CD4-positive, alpha-beta memory T cell (primary cell): ENCODE measurements around the gene MGME1. TPM values are rescaled to one million over a fixed set of nuclear protein-coding genes. Genes with fewer than 3 reads are reported as not detected.
A peak's percentile ranks its signal among the peaks of the same experiment; 100 is the strongest.

Experiments
- CTCF ChIA-PET: fragments of 350-600 bp; sonication (Branson Sonifier 250); formaldehyde crosslinking; loops from one replicate; lab custom pipeline; 2021; ENCODE audit warnings: inconsistent platforms; ENCODE audit not compliant: partially characterized antibody; lab: Charles Lee
- POLR2A ChIA-PET: fragments of 350-600 bp; sonication (Branson Sonifier 250); formaldehyde crosslinking; loops from one replicate; lab custom pipeline; 2021; ENCODE audit not compliant: partially characterized antibody; lab: Charles Lee
- DNase-seq, 5 donors: peaks; one replicate each; pipeline versions ENCODE4 v3.0.0 to v3.0.0-alpha.2; 2020 to 2022; ENCODE audit warnings: mixed read lengths in 1 of 5
- H3K27ac ChIP-seq: one replicate; pipeline ENCODE4 v1.7.0; 2013; ENCODE audit warnings: low read depth, low read length
- H3K27me3 ChIP-seq: 2 replicates; pipeline ENCODE4 v1.7.0; 2013; ENCODE audit warnings: mild to moderate bottlenecking, low read length, moderate library complexity; ENCODE audit not compliant: insufficient read depth
- H3K36me3 ChIP-seq: 2 replicates; pipeline ENCODE4 v1.7.0; 2013; ENCODE audit warnings: mild to moderate bottlenecking, low read length, moderate library complexity; ENCODE audit not compliant: insufficient read depth
- H3K4me1 ChIP-seq: 2 replicates; pipeline ENCODE4 v1.7.0; 2013; ENCODE audit warnings: mild to moderate bottlenecking, low read length, moderate library complexity; ENCODE audit not compliant: insufficient read depth
- H3K4me3 ChIP-seq, 2 donors: one replicate each; pipeline ENCODE4 v1.7.0; 2013; ENCODE audit warnings: low read length in 2 of 2, mild to moderate bottlenecking in 1 of 2
- H3K9me3 ChIP-seq, 2 donors: one replicate each; pipeline ENCODE4 v1.7.0; 2013; ENCODE audit warnings: low read length in 2 of 2, control low read depth in 1 of 2; ENCODE audit not compliant: control insufficient read depth in 1 of 2
- H3K27ac Mint-ChIP-seq, 7 donors: one replicate each; pipeline ENCODE4 v1.8.0; 2020 to 2021; ENCODE audit warnings: mixed read lengths in 7 of 7, mild to moderate bottlenecking in 6 of 7, inconsistent platforms in 3 of 7, moderate library complexity in 3 of 7
- H3K27me3 Mint-ChIP-seq, 2 donors: one replicate each; pipeline ENCODE4 v1.8.0; 2020 to 2021; ENCODE audit warnings: mixed read lengths in 2 of 2
- H3K36me3 Mint-ChIP-seq, 2 donors: one replicate each; pipeline ENCODE4 v1.8.0; 2020 to 2021; ENCODE audit warnings: mixed read lengths in 2 of 2, inconsistent platforms in 1 of 2, mild to moderate bottlenecking in 1 of 2
- H3K4me1 Mint-ChIP-seq, 4 donors: one replicate each; pipeline ENCODE4 v1.8.0; 2020 to 2021; ENCODE audit warnings: mixed read lengths in 4 of 4, mild to moderate bottlenecking in 1 of 4
- H3K4me3 Mint-ChIP-seq, 8 donors: one replicate each; pipeline ENCODE4 v1.8.0; 2020 to 2021; ENCODE audit warnings: mixed read lengths in 8 of 8, mild to moderate bottlenecking in 7 of 8, moderate library complexity in 6 of 8, inconsistent platforms in 3 of 8
- H3K9me3 Mint-ChIP-seq, 8 donors: one replicate each; pipeline ENCODE4 v1.8.0; 2020 to 2021; ENCODE audit warnings: mixed read lengths in 8 of 8, mild to moderate bottlenecking in 5 of 8, inconsistent platforms in 3 of 8, moderate library complexity in 1 of 8
- intact Hi-C: fragments of 100-400 bp; cut with micrococcal nuclease; formaldehyde crosslinking; loops from one replicate; pipeline ENCODE4 v1.15.1; 2023
- polyA plus RNA-seq, 2 donors: library from polyadenylated mRNA; unstranded; fragments of 300-500 nt; fragmentation: Illumina TruSeq; gene quantifications; one replicate each; pipeline ENCODE4 v1.2.3, GENCODE V29; 2021
- total RNA-seq, 2 experiments: library from RNA; stranded (reverse); gene quantifications; one replicate each; pipeline ENCODE4 v1.2.3, GENCODE V29; 2021

MGME1 gene
- total and polyA plus RNA-seq, 4 experiments from 2014 or later = 7.4 to 17.0 (median 16.0) TPM

GRCh38 chr20:17946572-17947473 lies 22.0 kb upstream of the MGME1 start:
- H3K9me3 ChIP-seq = no peaks in the 10 kb centered on the region
- H3K4me1 ChIP-seq = no peaks in the 10 kb centered on the region
- no peaks in the 10 kb centered on the region for H3K27me3 Mint-ChIP-seq
- peaks cover 78 to 95% of the 10 kb centered on the region in 2 donors for H3K36me3 Mint-ChIP-seq
- ChIA-PET CTCF (interaction anchor here (0.7 to 3.1 kb wide), 4 partner anchors 8 to 265 kb away, joined by 3 to 19 read pairs (median 4); partner anchors contain the start of gene RRBP1), POLR2A (interaction anchor here (0.6 to 1.3 kb wide), 2 partner anchors 9 to 21 kb away, joined by 3 read pairs; no protein-coding TSS in a partner anchor)
- H3K27ac Mint-ChIP-seq = peak overlapping the region in 2 of 7 donors; percentile 11 to 27
- H3K4me3 ChIP-seq = no peak overlapping the region
- H3K27ac ChIP-seq = no peak overlapping the region
- H3K9me3 Mint-ChIP-seq = no peaks in the 10 kb centered on the region
- peaks cover 82% of the 10 kb centered on the region for H3K36me3 ChIP-seq
- H3K4me3 Mint-ChIP-seq = no peak overlapping the region
- H3K27me3 ChIP-seq = no peaks in the 10 kb centered on the region
- intact Hi-C loops = no loop called here
- DNase-seq = no peak
- H3K4me1 Mint-ChIP-seq = peaks cover 0 to 5% (median 0%) of the 10 kb centered on the region in 4 donors

- H3K27me3 Mint-ChIP-seq = no peaks in the 10 kb centered on the region
- intact Hi-C loops = no loop called here
Observed at GRCh38 chr20:17947474-17947815, 21.4 kb upstream of the MGME1 start.

GRCh38 chr20:17948442-17948841 lies 20.4 kb upstream of the MGME1 start:
- Mint-ChIP-seq H3K27ac (peak overlapping the region in 2 of 7 donors; percentile 2 to 62), H3K36me3 (peaks cover 84 to 93% of the 10 kb centered on the region in 2 donors), H3K9me3 (no peaks in the 10 kb centered on the region)

More at GRCh38 chr20:17947474-17947815, 21.4 kb upstream of the MGME1 start:
- no peaks in the 10 kb centered on the region for H3K9me3 Mint-ChIP-seq
- no peak overlapping the region for H3K4me3 Mint-ChIP-seq
- Histone ChIP-seq H3K4me1 (no peaks in the 10 kb centered on the region), H3K27me3 (no peaks in the 10 kb centered on the region), H3K27ac (no peak overlapping the region), H3K36me3 (peaks cover 82% of the 10 kb centered on the region), H3K9me3 (no peaks in the 10 kb centered on the region), H3K4me3 (no peak overlapping the region)
- ChIA-PET CTCF (interaction anchor here (1.4 to 3.1 kb wide), 2 partner anchors 8 to 49 kb away, joined by 3 to 19 read pairs; no protein-coding TSS in a partner anchor), POLR2A (interaction anchor here (0.6 kb wide), 1 partner anchor 9 kb away, joined by 3 read pairs; no protein-coding TSS in a partner anchor)
- no peak for DNase-seq
- peaks cover 0 to 5% (median 0%) of the 10 kb centered on the region in 4 donors for H3K4me1 Mint-ChIP-seq
- peak overlapping the region in 1 of 7 donors; percentile 17 for H3K27ac Mint-ChIP-seq
- H3K36me3 Mint-ChIP-seq = peaks cover 77 to 93% of the 10 kb centered on the region in 2 donors

GRCh38 chr20:17949899-17950298 lies 18.9 kb upstream of the MGME1 start:
- intact Hi-C loops = no loop called here
- DNase-seq = no peak
- Mint-ChIP-seq H3K4me3 (no peak overlapping the region), H3K27ac (peak overlapping the region in 1 of 7 donors; percentile 50), H3K27me3 (no peaks in the 10 kb centered on the region), H3K9me3 (no peaks in the 10 kb centered on the region), H3K4me1 (peaks cover 0 to 16% (median 3%) of the 10 kb centered on the region in 4 donors), H3K36me3 (peaks cover 86 to 94% of the 10 kb centered on the region in 2 donors)
- Histone ChIP-seq H3K36me3 (peaks cover 92% of the 10 kb centered on the region), H3K4me1 (peaks cover 1% of the 10 kb centered on the region), H3K27ac (no peak overlapping the region), H3K9me3 (no peaks in the 10 kb centered on the region), H3K27me3 (no peaks in the 10 kb centered on the region), H3K4me3 (no peak overlapping the region)
- ChIA-PET CTCF (interaction anchor here (1.2 to 3.1 kb wide), 2 partner anchors 11 to 16 kb away, joined by 5 to 19 read pairs; no protein-coding TSS in a partner anchor), POLR2A (interaction anchor here (1.6 kb wide), 1 partner anchor 18 kb away, joined by 4 read pairs; no protein-coding TSS in a partner anchor)

More at GRCh38 chr20:17948442-17948841, 20.4 kb upstream of the MGME1 start:
- ChIA-PET CTCF (interaction anchor here (1.2 to 3.1 kb wide), 5 partner anchors 9 to 48 kb away, joined by 3 to 19 read pairs (median 5); no protein-coding TSS in a partner anchor), POLR2A (no interaction called here)
- Mint-ChIP-seq H3K4me1 (peaks cover 0 to 8% (median 2%) of the 10 kb centered on the region in 4 donors), H3K4me3 (no peak overlapping the region), H3K27me3 (no peaks in the 10 kb centered on the region)
- DNase-seq = no peak
- Histone ChIP-seq H3K4me1 (no peaks in the 10 kb centered on the region), H3K36me3 (peaks cover 87% of the 10 kb centered on the region), H3K4me3 (no peak overlapping the region), H3K9me3 (no peaks in the 10 kb centered on the region), H3K27ac (no peak overlapping the region), H3K27me3 (no peaks in the 10 kb centered on the region)
- intact Hi-C loops = no loop called here

- Histone ChIP-seq H3K27me3 (no peaks in the 10 kb centered on the region), H3K4me3 (no peak overlapping the region), H3K9me3 (no peaks in the 10 kb centered on the region), H3K27ac (no peak overlapping the region), H3K36me3 (peaks cover 87% of the 10 kb centered on the region), H3K4me1 (peaks cover 9% of the 10 kb centered on the region)
- no peaks in the 10 kb centered on the region for H3K9me3 Mint-ChIP-seq
- intact Hi-C loops = no loop called here
- no peak overlapping the region for H3K4me3 Mint-ChIP-seq
- no peak for DNase-seq
- CTCF ChIA-PET = interaction anchor here (1.3 kb wide), 1 partner anchor 12 kb away, joined by 4 read pairs; no protein-coding TSS in a partner anchor
- peaks cover 89 to 93% of the 10 kb centered on the region in 2 donors for H3K36me3 Mint-ChIP-seq
- POLR2A ChIA-PET = interaction anchor here (1.6 kb wide), 1 partner anchor 17 kb away, joined by 4 read pairs; no protein-coding TSS in a partner anchor
- H3K27me3 Mint-ChIP-seq = no peaks in the 10 kb centered on the region
- H3K27ac Mint-ChIP-seq = peak overlapping the region in 1 of 7 donors; percentile 51
- H3K4me1 Mint-ChIP-seq = peaks cover 3 to 24% (median 9%) of the 10 kb centered on the region in 4 donors
Observed at GRCh38 chr20:17950670-17951069, 18.1 kb upstream of the MGME1 start.

GRCh38 chr20:17951323-17951722 lies 17.5 kb upstream of the MGME1 start:
- Histone ChIP-seq H3K27me3 (no peaks in the 10 kb centered on the region), H3K27ac (no peak overlapping the region), H3K4me3 (no peak overlapping the region), H3K4me1 (peaks cover 14% of the 10 kb centered on the region), H3K9me3 (no peaks in the 10 kb centered on the region), H3K36me3 (peaks cover 87% of the 10 kb centered on the region)
- Mint-ChIP-seq H3K27me3 (no peaks in the 10 kb centered on the region), H3K4me1 (peaks cover 3 to 29% (median 13%) of the 10 kb centered on the region in 4 donors), H3K4me3 (no peak overlapping the region), H3K9me3 (no peaks in the 10 kb centered on the region), H3K36me3 (peaks cover 90 to 91% of the 10 kb centered on the region in 2 donors), H3K27ac (peak overlapping the region in 2 of 7 donors; percentile 15 to 51)
- CTCF ChIA-PET = interaction anchor here (1.3 kb wide), 1 partner anchor 12 kb away, joined by 4 read pairs; no protein-coding TSS in a partner anchor
- no peak for DNase-seq
- POLR2A ChIA-PET = no interaction called here
- intact Hi-C loops = no loop called here
